ENCODE measurements around the gene ADAMTS2.

ADAMTS2 gene

DNA sequence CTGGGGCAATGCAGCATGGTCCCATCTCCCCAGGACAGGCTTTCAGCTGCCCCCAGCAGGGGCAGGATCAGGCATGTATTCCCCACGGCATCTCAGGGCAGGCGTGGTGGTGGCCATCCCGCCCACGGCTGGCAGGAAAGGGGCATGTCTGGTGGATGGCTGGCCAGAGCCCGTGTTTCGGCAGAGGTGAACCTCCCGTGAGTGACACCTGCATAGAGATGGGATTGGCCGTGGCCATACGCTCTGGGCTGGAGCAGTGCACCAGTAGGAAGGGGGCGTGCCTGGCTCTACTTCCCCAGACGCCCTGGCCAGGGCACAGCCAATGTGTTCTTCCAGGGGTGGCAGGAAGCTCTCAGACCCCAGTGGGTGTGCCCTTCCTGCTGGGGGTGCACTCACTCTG lies 146.0 kb downstream of the ADAMTS2 start:
- no peak overlapping the region for H3K9ac ChIP-seq (ENCODE audit: low read depth in 1 of 2, low read length in 2 of 2)
- no peak overlapping the region for H3K4me3 ChIP-seq (ENCODE audit: low read length in 2 of 2)
- no peak overlapping the region for H3K27ac ChIP-seq (ENCODE audit: low read depth in 2 of 2, low read length in 2 of 2)

DNA sequence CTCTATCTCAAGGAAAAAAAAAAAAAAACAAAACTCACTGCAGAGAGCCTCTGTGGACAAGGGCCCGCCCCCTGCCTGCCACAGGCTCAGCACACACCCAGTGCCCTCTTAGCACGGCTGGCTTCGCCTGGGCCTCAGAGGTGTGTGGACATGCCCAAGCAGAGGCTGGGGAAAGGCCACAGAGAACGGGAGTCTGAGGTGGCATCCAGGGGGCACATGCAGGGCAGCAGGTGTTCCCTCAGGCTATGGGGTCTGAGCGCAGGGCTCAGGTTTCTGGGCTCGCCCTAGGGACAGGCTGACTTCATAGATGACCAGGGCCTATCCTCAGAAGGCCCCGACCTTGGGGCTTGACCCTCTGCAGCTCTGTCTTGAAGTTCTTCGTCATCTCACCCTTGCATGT lies 146.4 kb downstream of the ADAMTS2 start:
- H3K36me3 ChIP-seq (ENCODE audit: control insufficient read depth in 2 of 2, insufficient read depth in 2 of 2, low read length in 2 of 2): no peaks in the 10 kb centered on the region

More for the DNA sequence above, 146.0 kb downstream of the ADAMTS2 start:
- Histone ChIP-seq H3K27me3 (ENCODE audit: control insufficient read depth in 2 of 2, insufficient read depth in 2 of 2, low read length in 2 of 2) (no peaks in the 10 kb centered on the region), H3K4me1 (ENCODE audit: control insufficient read depth in 2 of 2, insufficient read depth in 2 of 2, low read length in 2 of 2) (no peaks in the 10 kb centered on the region), H3K36me3 (ENCODE audit: control insufficient read depth in 2 of 2, insufficient read depth in 2 of 2, low read length in 2 of 2) (no peaks in the 10 kb centered on the region), H3K9me3 (ENCODE audit: control insufficient read depth in 2 of 2, low read length in 2 of 2) (no peaks in the 10 kb centered on the region)

DNA sequence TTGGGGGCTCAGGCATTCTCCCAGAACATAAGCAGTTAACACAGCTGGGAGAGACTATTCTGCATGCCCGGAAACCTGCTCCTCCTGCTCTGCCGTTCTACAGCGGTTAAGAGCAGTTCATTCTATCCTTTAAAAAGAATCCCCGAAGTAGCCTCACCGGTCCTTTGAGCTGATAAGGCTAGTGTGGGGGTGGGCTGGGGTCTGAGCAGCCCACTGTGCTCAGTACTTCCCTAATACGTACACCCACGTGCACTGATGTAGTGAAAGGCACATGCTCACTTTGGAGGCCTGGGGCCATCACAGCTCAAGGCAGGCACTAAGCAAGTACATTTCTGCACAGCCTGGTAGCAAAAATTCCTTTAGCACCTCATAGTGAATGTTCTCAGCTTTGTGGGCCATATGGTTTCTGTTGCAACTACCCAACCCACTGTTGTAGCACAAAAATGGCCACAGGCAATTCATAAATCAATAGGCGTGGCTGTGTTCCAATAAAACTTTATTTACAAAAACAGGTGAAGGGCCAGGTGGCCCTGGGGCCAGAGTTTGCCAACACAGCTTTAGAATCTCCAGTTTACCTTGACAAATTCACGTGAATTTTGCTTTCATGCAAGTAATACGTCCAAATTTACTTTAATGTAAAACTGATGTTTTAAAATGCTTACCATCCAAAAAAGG lies 148.7 kb downstream of the ADAMTS2 start:
- Histone ChIP-seq H3K9me3 (ENCODE audit: control insufficient read depth in 2 of 2, low read length in 2 of 2) (no peaks in the 10 kb centered on the region), H3K4me1 (ENCODE audit: control insufficient read depth in 2 of 2, insufficient read depth in 2 of 2, low read length in 2 of 2) (no peaks in the 10 kb centered on the region), H3K4me3 (ENCODE audit: low read length in 2 of 2) (no peak overlapping the region), H3K36me3 (ENCODE audit: control insufficient read depth in 2 of 2, insufficient read depth in 2 of 2, low read length in 2 of 2) (no peaks in the 10 kb centered on the region), H3K9ac (ENCODE audit: low read depth in 1 of 2, low read length in 2 of 2) (no peak overlapping the region), H3K27me3 (ENCODE audit: control insufficient read depth in 2 of 2, insufficient read depth in 2 of 2, low read length in 2 of 2) (no peaks in the 10 kb centered on the region), H3K27ac (ENCODE audit: low read depth in 2 of 2, low read length in 2 of 2) (no peak overlapping the region)

More for the DNA sequence above, 146.4 kb downstream of the ADAMTS2 start:
- no peaks in the 10 kb centered on the region for H3K9me3 ChIP-seq (ENCODE audit: control insufficient read depth in 2 of 2, low read length in 2 of 2)
- H3K9ac ChIP-seq (ENCODE audit: low read depth in 1 of 2, low read length in 2 of 2): no peak overlapping the region
- H3K4me3 ChIP-seq (ENCODE audit: low read length in 2 of 2): no peak overlapping the region
- H3K4me1 ChIP-seq (ENCODE audit: control insufficient read depth in 2 of 2, insufficient read depth in 2 of 2, low read length in 2 of 2): no peaks in the 10 kb centered on the region
- H3K27me3 ChIP-seq (ENCODE audit: control insufficient read depth in 2 of 2, insufficient read depth in 2 of 2, low read length in 2 of 2): no peaks in the 10 kb centered on the region
- no peak overlapping the region for H3K27ac ChIP-seq (ENCODE audit: low read depth in 2 of 2, low read length in 2 of 2)

DNA sequence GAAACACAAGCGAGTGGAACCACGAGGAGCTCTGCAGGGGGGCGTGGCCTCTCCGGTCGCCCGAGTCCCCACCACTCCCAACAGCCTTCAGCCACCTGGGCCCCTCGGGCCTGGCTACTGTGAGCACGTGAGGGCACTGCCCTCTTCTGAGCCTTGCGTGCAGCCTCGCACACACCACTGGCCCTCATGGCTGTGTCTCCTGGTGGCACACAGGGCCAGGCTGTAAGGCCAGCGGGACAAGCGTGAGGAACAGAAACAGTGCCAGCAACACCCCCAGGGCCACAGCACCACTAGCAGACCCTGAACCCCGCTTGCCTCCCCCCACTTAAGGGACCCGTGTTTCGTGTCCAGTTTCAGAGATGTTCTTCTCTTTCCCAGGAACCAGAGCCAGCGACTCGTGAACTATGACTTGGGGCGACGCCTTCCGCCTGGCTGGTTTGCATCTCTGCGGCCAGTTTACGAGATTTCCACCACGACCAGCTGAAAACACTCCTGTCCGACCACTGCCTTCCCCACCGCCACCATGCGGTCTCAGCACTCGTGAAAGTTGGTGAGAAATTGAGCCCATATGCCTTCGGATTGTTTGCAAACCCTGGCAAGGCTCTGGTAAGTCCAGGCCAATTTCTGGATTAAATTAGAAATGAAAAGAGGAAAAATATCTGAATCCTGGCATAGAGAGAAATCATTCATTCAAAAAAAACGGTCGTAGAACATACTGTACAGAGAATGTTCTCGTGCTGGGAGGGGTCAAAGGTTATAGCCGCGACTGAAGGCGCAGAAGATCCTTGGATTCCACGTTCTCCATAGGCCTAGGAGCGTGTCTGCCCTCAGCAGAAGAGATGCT lies 149.5 kb downstream of the ADAMTS2 start:
- Histone ChIP-seq H3K4me1 (ENCODE audit: control insufficient read depth in 2 of 2, insufficient read depth in 2 of 2, low read length in 2 of 2) (no peaks in the 10 kb centered on the region), H3K27me3 (ENCODE audit: control insufficient read depth in 2 of 2, insufficient read depth in 2 of 2, low read length in 2 of 2) (no peaks in the 10 kb centered on the region), H3K4me3 (ENCODE audit: low read length in 2 of 2) (no peak overlapping the region), H3K36me3 (ENCODE audit: control insufficient read depth in 2 of 2, insufficient read depth in 2 of 2, low read length in 2 of 2) (no peaks in the 10 kb centered on the region), H3K9ac (ENCODE audit: low read depth in 1 of 2, low read length in 2 of 2) (no peak overlapping the region), H3K9me3 (ENCODE audit: control insufficient read depth in 2 of 2, low read length in 2 of 2) (no peaks in the 10 kb centered on the region), H3K27ac (ENCODE audit: low read depth in 2 of 2, low read length in 2 of 2) (no peak overlapping the region)

DNA sequence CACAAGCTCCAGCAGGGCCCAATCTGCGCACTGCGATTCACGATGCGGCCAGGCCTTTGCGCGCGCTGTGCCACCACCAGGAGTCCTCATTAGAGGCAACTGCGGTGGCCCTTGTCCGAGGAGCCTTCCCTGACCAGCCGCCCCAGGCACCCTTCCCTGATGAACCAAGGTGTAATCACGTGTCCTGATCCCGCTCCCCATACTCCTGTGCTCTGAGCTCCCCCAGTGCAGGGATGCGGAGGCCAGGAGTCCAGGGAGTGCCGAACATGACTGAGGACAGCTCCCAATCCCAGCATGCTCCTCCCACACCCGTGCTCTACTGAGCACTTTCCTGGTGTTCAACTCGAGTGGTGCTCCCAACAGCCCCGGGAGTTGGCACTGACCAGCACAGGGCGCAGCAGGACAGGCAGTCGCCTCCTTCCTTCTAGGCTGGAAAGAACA lies 150.3 kb downstream of the ADAMTS2 start:
- Histone ChIP-seq H3K4me1 (ENCODE audit: control insufficient read depth in 2 of 2, insufficient read depth in 2 of 2, low read length in 2 of 2) (no peaks in the 10 kb centered on the region), H3K27ac (ENCODE audit: low read depth in 2 of 2, low read length in 2 of 2) (no peak overlapping the region), H3K4me3 (ENCODE audit: low read length in 2 of 2) (no peak overlapping the region), H3K36me3 (ENCODE audit: control insufficient read depth in 2 of 2, insufficient read depth in 2 of 2, low read length in 2 of 2) (no peaks in the 10 kb centered on the region), H3K9ac (ENCODE audit: low read depth in 1 of 2, low read length in 2 of 2) (no peak overlapping the region), H3K9me3 (ENCODE audit: control insufficient read depth in 2 of 2, low read length in 2 of 2) (no peaks in the 10 kb centered on the region), H3K27me3 (ENCODE audit: control insufficient read depth in 2 of 2, insufficient read depth in 2 of 2, low read length in 2 of 2) (no peaks in the 10 kb centered on the region)

DNA sequence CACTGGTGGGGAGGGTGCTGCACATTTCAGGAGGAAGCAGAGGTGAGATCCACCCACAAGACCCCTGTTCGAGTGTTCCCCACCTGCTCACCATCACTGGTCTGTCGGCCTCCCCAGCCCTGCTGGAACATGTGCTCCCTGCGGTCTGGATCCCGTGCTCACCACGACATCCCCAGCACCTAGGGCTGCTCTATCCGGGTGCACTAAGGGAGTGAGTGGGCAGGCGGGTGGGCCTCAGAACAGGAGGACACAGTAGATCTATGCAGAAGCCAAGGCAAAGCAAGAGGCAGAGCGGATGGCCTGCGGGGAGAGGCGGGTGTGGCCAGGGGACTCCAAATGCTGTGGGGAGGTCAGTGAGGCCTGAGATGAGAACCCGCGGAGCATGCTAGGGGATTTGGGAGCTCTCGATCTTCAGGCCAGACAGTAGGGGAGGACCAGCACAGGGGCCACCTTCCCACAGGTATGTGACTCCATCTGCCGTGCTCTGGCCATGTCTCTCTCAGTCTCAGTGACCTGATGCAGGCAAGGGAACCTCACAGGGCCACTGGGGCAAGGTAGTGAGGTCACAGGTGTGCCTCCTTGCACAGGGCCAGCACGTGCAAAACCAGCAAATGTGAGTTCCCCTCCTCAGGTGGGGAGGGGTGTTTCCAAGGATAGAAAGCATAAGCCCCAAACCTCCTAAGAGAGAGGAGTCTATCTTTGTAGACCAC lies 150.9 kb downstream of the ADAMTS2 start:
- Histone ChIP-seq H3K9me3 (ENCODE audit: control insufficient read depth in 2 of 2, low read length in 2 of 2) (no peaks in the 10 kb centered on the region), H3K4me1 (ENCODE audit: control insufficient read depth in 2 of 2, insufficient read depth in 2 of 2, low read length in 2 of 2) (no peaks in the 10 kb centered on the region), H3K4me3 (ENCODE audit: low read length in 2 of 2) (no peak overlapping the region), H3K36me3 (ENCODE audit: control insufficient read depth in 2 of 2, insufficient read depth in 2 of 2, low read length in 2 of 2) (no peaks in the 10 kb centered on the region), H3K9ac (ENCODE audit: low read depth in 1 of 2, low read length in 2 of 2) (no peak overlapping the region), H3K27ac (ENCODE audit: low read depth in 2 of 2, low read length in 2 of 2) (no peak overlapping the region), H3K27me3 (ENCODE audit: control insufficient read depth in 2 of 2, insufficient read depth in 2 of 2, low read length in 2 of 2) (no peaks in the 10 kb centered on the region)

DNA sequence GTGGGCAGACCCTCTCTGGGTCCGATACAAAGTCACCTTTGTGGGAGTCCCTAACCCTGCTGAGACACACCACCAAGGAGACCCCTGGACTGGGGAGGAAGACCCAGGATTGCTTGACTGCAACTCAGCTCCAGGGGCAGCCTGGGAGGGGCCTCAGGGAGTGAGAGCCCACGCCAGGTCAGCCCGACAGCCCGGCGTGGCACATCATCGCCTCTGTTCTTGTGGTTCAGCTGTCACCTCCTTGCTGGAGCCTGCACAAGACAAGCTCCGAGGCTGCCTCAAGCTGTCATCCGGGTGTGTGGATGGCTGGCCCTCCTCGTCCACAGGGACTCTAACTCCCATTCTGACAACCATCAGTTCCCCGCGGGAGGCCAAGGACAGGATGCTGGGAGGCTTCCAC lies 151.5 kb downstream of the ADAMTS2 start:
- Histone ChIP-seq H3K9me3 (ENCODE audit: control insufficient read depth in 2 of 2, low read length in 2 of 2) (no peaks in the 10 kb centered on the region), H3K4me1 (ENCODE audit: control insufficient read depth in 2 of 2, insufficient read depth in 2 of 2, low read length in 2 of 2) (no peaks in the 10 kb centered on the region), H3K27ac (ENCODE audit: low read depth in 2 of 2, low read length in 2 of 2) (no peak overlapping the region), H3K4me3 (ENCODE audit: low read length in 2 of 2) (no peak overlapping the region), H3K36me3 (ENCODE audit: control insufficient read depth in 2 of 2, insufficient read depth in 2 of 2, low read length in 2 of 2) (no peaks in the 10 kb centered on the region), H3K27me3 (ENCODE audit: control insufficient read depth in 2 of 2, insufficient read depth in 2 of 2, low read length in 2 of 2) (no peaks in the 10 kb centered on the region), H3K9ac (ENCODE audit: low read depth in 1 of 2, low read length in 2 of 2) (no peak overlapping the region)

DNA sequence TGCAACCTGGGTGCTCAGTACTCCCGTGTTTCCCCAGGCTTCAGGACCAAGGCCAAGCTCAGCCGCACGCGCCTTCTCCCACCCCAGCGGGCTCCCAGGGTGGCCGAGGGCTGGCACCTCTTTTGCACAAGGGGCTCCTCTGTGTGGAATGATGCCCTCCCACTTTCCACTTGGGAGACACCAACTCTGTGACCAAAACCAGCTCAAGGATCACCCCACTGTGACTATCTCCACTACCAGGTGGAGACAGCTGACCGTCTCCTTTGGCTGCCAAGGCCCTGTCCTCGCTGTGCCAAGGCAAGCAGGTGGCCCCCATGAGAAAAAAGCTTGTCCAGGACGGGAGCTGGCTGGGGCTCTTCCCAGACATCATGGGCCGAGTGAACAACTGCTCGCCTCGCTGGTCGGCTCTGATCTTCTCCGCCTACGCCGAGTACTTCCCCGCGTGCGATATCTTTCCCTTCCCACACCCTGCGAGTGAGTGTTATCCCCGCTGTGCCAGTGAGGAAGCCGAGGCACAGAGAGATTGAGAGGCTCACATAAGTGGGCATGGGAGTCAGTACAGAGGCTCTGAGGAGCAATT lies 152.3 kb downstream of the ADAMTS2 start:
- Histone ChIP-seq H3K27me3 (ENCODE audit: control insufficient read depth in 2 of 2, insufficient read depth in 2 of 2, low read length in 2 of 2) (no peaks in the 10 kb centered on the region), H3K4me1 (ENCODE audit: control insufficient read depth in 2 of 2, insufficient read depth in 2 of 2, low read length in 2 of 2) (no peaks in the 10 kb centered on the region)

DNA sequence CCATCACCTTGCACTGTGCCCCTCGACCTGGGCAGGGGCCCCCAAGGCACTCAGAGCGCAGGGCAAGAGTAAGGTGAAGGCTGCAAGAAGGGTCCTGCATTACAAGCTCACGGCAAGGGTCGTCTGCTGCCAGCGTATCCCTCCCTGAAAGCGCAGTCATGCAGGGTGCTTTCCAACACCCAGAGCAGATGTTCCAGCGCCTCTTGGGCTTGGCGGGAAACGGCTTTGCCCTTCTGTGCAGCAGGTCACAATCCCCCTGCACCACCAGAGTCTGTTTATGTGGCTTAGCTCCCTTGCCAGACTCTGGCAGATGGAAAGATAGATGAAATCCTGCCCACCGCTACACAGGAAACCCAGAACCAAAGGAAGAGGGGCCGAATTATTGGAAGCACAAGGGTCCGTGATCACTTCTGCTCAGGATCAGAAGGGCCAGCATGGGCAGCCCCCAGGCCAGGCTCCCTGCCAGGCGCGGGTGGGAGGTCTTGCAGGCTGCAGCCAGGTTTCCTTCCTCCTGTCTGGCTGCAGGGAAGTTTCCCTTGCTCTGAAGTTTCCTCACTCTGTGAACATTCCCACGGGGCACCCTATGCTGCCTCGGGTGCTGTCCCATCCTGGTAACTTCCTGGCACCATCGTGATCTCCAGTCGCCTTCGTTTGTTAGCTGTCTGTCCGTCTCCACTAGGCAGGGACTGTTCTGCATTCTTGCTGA lies 152.9 kb downstream of the ADAMTS2 start:
- H3K4me1 ChIP-seq (ENCODE audit: control insufficient read depth in 2 of 2, insufficient read depth in 2 of 2, low read length in 2 of 2): no peaks in the 10 kb centered on the region

More for the DNA sequence above, 152.3 kb downstream of the ADAMTS2 start:
- H3K4me3 ChIP-seq (ENCODE audit: low read length in 2 of 2): no peak overlapping the region
- H3K36me3 ChIP-seq (ENCODE audit: control insufficient read depth in 2 of 2, insufficient read depth in 2 of 2, low read length in 2 of 2): no peaks in the 10 kb centered on the region
- H3K9ac ChIP-seq (ENCODE audit: low read depth in 1 of 2, low read length in 2 of 2): no peak overlapping the region
- H3K27ac ChIP-seq (ENCODE audit: low read depth in 2 of 2, low read length in 2 of 2): no peak overlapping the region
- no peaks in the 10 kb centered on the region for H3K9me3 ChIP-seq (ENCODE audit: control insufficient read depth in 2 of 2, low read length in 2 of 2)

More for the DNA sequence above, 152.9 kb downstream of the ADAMTS2 start:
- Histone ChIP-seq H3K36me3 (ENCODE audit: control insufficient read depth in 2 of 2, insufficient read depth in 2 of 2, low read length in 2 of 2) (no peaks in the 10 kb centered on the region), H3K9me3 (ENCODE audit: control insufficient read depth in 2 of 2, low read length in 2 of 2) (no peaks in the 10 kb centered on the region), H3K4me3 (ENCODE audit: low read length in 2 of 2) (no peak overlapping the region), H3K27ac (ENCODE audit: low read depth in 2 of 2, low read length in 2 of 2) (no peak overlapping the region), H3K27me3 (ENCODE audit: control insufficient read depth in 2 of 2, insufficient read depth in 2 of 2, low read length in 2 of 2) (no peaks in the 10 kb centered on the region), H3K9ac (ENCODE audit: low read depth in 1 of 2, low read length in 2 of 2) (no peak overlapping the region)
